Large intestine (tissue), 3 donors: ENCODE results near the gene PNLIPRP2. TPM values are rescaled to one million over a fixed set of nuclear protein-coding genes. Genes with fewer than 3 reads are reported as not detected.

Experiments used
- DNase-seq, 2 donors: peaks; one replicate each; pipeline versions ENCODE4 v3.0.0 to v3.0.0-alpha.2; 2013
- H3K27ac ChIP-seq: one replicate; pipeline ENCODE4 v1.5.1; 2013; ENCODE audit warnings: low read length
- H3K27me3 ChIP-seq: 2 replicates; pipeline ENCODE4 v1.6.1; 2013; ENCODE audit warnings: low read length; ENCODE audit not compliant: control insufficient read depth, insufficient read depth
- H3K36me3 ChIP-seq: 2 replicates; pipeline ENCODE4 v1.6.1; 2013; ENCODE audit warnings: low read length; ENCODE audit not compliant: control insufficient read depth, insufficient read depth
- H3K4me1 ChIP-seq: one replicate; pipeline ENCODE4 v1.6.1; 2013; ENCODE audit warnings: low read length; ENCODE audit not compliant: control insufficient read depth, insufficient read depth
- H3K4me3 ChIP-seq: one replicate; pipeline ENCODE4 v1.5.1; 2013; ENCODE audit warnings: low read length
- H3K9me3 ChIP-seq: one replicate; pipeline ENCODE4 v1.6.1; 2013; ENCODE audit warnings: mild to moderate bottlenecking, low read depth, low read length, moderate library complexity; ENCODE audit not compliant: control insufficient read depth
- WGBS: methylation state at CpG from one replicate; pipeline ENCODE4 v1.1.5; 2013; ENCODE audit warnings: low lambda C conversion rate; ENCODE audit not compliant: insufficient coverage; 5-methylcytosine and 5-hydroxymethylcytosine counted together
- polyA plus RNA-seq: library from polyadenylated mRNA; unstranded; fragments of 120-200 nt; gene quantifications from one replicate; pipeline ENCODE4 v1.2.1, GENCODE V29; 2013

The PNLIPRP2 gene
- polyA plus RNA-seq, 1 donor: 11.9 TPM

DNA sequence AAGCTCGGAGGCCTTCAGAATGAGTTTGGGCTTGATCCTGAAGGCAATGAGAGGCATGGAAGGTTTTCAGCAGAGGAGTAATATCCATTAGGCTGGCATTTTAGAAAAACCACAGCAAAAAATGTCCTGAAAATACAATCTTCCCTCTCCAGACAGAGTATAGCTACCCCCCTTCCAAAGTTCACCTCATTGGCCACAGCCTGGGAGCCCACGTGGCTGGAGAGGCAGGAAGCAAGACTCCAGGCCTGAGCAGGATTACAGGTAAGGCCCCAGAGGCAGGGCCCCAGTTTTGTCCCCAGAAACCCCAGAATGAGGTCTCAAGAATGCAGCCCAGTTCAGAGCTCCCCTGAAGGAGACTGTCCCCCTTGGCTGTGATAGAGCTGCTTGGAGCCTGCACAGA is 24.7 kb upstream of the PNLIPRP2 start:
- H3K36me3 ChIP-seq: no peaks in the 10 kb centered on the region

DNA sequence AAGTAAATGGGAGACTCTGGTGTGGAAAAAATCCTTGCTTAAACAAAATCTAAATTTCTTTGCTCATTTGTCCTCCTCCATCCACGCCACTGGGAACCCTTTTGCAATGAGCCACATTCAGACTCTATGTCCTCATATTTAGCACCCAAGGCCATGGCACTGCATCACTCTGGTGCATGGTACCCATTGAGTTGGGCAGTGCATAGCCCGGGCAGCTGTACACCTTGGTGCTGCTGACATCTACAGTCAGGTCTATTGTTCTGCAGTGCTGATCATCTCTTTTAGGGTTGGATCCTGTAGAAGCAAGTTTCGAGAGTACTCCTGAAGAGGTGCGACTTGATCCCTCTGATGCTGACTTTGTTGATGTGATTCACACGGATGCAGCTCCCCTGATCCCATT is 23.2 kb upstream of the PNLIPRP2 start:
- Histone ChIP-seq H3K27ac (no peak overlapping the region), H3K36me3 (no peaks in the 10 kb centered on the region)

More for the DNA sequence above, 24.7 kb upstream of the PNLIPRP2 start:
- no peak overlapping the region for H3K4me3 ChIP-seq
- no peak overlapping the region for H3K27ac ChIP-seq
- no peak for DNase-seq
- WGBS: 100% methylated on average over 1 of the region's 2 CpGs
- peaks cover 10% of the 10 kb centered on the region for H3K4me1 ChIP-seq
- H3K27me3 ChIP-seq: no peaks in the 10 kb centered on the region
- no peaks in the 10 kb centered on the region for H3K9me3 ChIP-seq

DNA sequence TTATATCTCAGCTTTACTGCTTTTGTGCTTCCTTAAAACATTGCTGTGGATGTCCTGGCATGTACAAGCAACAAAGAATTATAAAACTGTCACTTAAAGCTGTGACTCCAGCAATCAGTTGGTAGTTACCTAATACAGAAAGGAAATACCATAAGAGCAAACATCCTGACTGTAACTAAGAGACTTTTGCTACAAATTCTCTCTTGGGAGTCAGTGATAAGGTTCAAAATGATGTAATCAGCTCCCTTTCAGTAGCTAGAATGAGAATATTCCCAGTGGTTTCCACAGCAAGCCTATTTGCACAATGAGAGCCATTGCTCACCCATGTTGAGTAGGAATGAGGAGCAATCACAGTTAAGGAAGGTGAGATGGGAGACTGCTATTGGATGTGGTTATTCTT is 22.4 kb upstream of the PNLIPRP2 start:
- Histone ChIP-seq H3K4me1 (no peaks in the 10 kb centered on the region), H3K27ac (no peak overlapping the region), H3K27me3 (no peaks in the 10 kb centered on the region), H3K9me3 (no peaks in the 10 kb centered on the region), H3K4me3 (no peak overlapping the region), H3K36me3 (peaks cover 2% of the 10 kb centered on the region)
- peak in 1 of 2 donors; percentile 60 for DNase-seq

More for the DNA sequence above, 23.2 kb upstream of the PNLIPRP2 start:
- H3K9me3 ChIP-seq: no peaks in the 10 kb centered on the region
- DNase-seq: no peak
- H3K27me3 ChIP-seq: no peaks in the 10 kb centered on the region
- no peaks in the 10 kb centered on the region for H3K4me1 ChIP-seq
- H3K4me3 ChIP-seq: no peak overlapping the region
- 80% methylated on average over 1 of the region's 5 CpGs for WGBS

DNA sequence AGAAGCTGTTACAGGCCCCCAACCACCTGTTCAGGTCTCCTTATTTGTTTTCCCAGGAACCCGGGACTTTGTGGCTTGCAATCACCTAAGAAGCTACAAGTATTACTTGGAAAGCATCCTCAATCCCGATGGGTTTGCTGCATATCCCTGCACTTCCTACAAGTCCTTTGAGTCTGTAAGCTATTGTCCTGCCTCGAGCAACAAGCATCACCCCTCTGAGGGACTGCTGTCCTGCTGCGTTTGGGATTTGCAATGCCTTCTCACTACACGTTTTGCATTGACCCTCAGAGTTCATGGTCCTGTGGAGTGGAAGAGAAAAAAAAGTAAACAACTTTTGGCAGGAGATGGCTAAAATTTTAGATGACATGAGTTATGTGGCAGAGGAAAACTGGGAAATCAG is 20.8 kb upstream of the PNLIPRP2 start:
- no peaks in the 10 kb centered on the region for H3K4me1 ChIP-seq
- H3K4me3 ChIP-seq: no peak overlapping the region
- H3K9me3 ChIP-seq: no peaks in the 10 kb centered on the region
- no peak for DNase-seq
- WGBS: 80% methylated on average over 1 of the region's 5 CpGs
- H3K36me3 ChIP-seq: peaks cover 2% of the 10 kb centered on the region
- H3K27me3 ChIP-seq: no peaks in the 10 kb centered on the region
- no peak overlapping the region for H3K27ac ChIP-seq

DNA sequence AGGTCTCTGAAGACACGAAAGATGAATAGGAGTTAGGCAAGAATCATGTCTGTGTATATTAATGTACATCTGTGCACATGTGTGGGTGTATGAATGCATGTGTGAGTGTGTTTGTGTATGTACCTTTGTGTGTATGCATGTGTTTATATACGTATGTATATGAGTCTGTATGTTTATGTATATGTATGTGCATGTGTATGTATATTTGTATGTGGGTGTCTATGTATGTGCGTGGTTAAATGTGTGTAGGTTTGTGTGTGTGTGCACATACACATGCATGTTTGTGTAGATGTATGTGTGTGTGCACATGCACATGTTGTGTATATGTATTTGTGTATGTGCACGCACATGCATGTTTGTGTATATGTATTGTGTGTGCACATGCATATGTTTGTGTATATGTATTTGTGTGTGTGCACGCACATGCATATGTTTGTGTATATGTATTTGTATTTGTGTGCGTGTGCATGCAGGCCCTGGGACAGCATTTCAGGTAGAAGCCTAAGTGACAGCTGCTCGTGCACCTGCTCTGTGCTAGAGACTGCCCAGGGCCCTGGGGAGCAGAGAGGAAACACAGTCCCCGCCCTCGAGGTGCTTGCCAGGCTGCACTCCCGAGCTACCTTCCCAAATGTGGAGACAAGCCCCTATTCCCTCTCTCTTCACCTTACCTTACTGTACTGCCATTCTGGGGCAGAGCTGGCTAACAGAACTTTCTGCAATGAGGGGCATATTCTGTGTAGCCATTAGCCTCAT is 17.9 kb upstream of the PNLIPRP2 start:
- no CpG with 5 or more reads among the region's 10 CpGs for WGBS
- Histone ChIP-seq H3K9me3 (no peaks in the 10 kb centered on the region), H3K27me3 (no peaks in the 10 kb centered on the region), H3K36me3 (peaks cover 4% of the 10 kb centered on the region), H3K27ac (no peak overlapping the region), H3K4me3 (no peak overlapping the region), H3K4me1 (peaks cover 4% of the 10 kb centered on the region)
- no peak for DNase-seq

DNA sequence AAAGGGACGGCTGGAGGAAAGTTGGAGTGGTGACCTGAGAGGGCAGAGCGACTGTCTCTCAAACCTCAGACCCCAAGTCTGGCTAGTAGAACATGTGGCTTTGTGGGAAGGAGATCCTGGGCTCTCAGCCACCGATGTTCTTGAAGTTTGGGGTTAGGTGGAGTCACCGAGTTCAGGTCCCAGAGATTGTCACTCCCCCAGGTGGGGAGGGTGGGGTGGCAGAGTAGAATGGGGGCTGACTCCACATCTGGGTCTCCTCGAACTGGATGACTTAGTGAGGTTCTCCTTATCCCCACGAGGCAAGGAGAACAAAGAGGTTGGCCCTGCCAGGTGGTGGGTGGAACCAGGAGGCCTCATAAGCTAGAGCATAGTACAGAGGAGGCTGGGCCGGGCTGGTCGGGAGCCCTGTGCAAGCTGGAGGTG is 14.7 kb upstream of the PNLIPRP2 start:
- Histone ChIP-seq H3K27me3 (no peaks in the 10 kb centered on the region), H3K27ac (no peak overlapping the region), H3K9me3 (no peaks in the 10 kb centered on the region), H3K4me3 (no peak overlapping the region), H3K4me1 (peaks cover 20% of the 10 kb centered on the region), H3K36me3 (peaks cover 4% of the 10 kb centered on the region)
- WGBS: no CpG with 5 or more reads among the region's 8 CpGs
- no peak for DNase-seq

DNA sequence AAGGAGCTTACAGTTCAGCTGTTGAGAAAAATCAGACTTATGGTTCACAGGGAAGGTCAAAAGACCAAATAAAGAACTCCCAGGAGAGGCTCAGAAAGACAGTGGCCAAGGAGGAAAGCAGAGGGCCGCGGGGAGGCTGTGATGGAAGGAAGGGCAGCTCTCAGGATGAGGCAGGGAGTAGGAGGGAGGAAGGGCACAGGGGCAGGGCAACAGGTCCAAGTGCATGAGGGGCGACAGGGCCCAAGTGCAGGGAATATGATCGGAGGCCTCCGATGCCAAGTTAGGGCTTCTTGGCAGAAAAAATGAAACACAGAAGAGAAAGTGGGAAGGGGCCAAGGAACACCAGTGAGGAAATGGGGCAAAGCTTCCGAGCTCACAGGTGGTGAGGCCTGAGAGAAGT is 13.4 kb upstream of the PNLIPRP2 start:
- Histone ChIP-seq H3K4me1 (peaks cover 31% of the 10 kb centered on the region), H3K9me3 (no peaks in the 10 kb centered on the region), H3K27me3 (no peaks in the 10 kb centered on the region), H3K27ac (no peak overlapping the region), H3K36me3 (peaks cover 4% of the 10 kb centered on the region), H3K4me3 (no peak overlapping the region)
- 80% methylated on average over 1 of the region's 6 CpGs for WGBS
- DNase-seq: no peak

DNA sequence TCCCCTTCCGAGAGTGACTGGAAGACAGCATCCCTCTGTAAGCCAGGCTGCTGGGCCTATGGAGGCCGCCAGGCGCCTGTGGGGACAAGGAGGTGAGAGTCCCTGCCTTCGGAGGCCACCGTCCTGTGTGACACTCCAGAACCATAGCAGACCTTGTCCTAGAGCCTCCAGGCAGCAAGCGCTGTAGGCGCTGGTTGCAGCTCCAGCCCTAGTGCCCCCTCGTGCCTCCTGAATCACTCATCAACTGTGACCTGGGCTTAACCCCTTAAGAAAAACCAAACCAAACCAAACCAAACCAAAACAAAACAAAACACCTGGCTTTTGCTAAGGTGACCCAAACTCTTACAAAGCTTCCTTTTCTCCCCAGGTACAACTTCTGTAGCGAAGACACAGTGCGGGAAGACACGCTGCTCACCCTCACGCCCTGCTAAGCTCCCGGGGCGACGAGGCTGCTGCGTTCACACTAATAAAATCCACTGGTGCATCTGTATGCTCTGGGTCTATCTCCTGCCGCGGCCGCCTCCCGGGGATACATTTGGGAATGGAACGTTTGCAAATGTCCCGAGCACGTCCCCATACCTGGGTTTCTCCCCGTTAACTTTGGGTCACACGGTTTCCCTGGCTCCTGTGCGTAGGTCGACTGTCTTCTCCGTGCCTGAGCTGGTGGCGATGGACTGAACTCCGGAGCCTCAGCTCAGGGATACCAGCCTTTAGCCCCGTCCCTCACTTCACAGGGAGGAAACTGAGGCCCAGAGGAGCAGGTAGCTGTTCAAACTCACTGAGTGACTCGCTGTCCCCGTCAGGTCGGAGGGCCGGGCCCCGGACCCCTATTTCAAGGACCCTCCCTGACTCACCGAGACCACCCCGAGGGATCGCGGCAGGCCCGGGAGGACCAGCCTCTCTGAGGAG is 11.8 kb upstream of the PNLIPRP2 start:
- Histone ChIP-seq H3K36me3 (peaks cover 2% of the 10 kb centered on the region), H3K4me3 (peak overlapping the region; percentile 56), H3K27ac (peak overlapping the region; percentile 54), H3K4me1 (peaks cover 32% of the 10 kb centered on the region), H3K9me3 (no peaks in the 10 kb centered on the region), H3K27me3 (no peaks in the 10 kb centered on the region)
- peak in 1 of 2 donors; percentile 75 for DNase-seq
- no CpG with 5 or more reads among the region's 41 CpGs for WGBS

DNA sequence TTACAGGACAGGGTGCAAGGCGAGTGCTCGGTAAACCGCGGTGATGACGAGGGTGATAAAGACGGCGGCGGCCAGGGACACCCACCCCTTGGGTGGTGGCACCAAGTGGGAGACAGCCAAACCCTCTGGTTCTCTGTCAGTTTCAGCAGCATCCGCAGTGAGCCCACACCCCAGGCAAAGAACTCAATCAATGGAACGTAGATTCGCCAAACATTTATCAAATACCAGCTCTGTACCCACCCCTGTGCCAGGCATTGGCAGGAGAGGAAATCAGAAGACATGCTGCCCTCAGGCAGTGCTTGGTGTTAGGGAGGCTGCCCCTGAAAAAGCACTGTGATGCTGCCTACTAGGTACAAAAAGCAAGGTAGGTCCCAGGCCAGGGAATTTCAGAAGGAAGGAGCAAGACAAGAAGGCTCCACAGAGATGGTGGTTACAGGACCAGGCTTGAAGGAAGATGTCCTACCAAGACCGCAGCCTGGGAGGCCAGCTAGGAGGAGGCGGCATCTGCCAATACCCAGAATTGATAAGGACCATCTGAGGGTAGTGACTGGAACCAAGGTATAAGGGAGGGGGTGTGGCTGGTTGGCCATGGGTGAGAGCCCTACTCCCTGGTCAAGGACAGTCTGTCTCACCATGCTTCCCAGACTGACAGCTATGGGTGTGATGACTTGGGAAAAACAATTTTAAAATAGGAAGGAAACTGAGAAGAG is 10.2 kb upstream of the PNLIPRP2 start:
- no peak overlapping the region for H3K4me3 ChIP-seq

DNA sequence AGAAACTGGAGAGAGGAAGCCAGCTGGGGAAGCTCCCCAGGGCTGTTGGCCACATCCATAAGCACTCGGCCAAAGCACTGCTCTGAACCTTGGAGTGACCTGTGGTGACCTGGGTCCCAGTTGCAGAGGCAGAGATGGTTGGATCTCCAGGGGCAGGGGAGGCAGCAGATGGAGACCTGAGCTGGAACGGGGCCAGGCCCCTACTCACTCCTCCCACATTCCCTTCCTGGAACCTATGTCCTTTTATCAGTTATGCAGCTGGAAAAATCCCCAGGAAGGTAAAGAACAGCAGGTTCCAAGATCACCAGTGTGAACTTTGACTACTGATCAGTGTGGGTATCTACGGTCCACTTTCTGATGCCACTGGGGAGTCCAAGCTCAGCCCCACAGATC is 9.6 kb upstream of the PNLIPRP2 start:
- peak overlapping the region; percentile 73 for H3K27ac ChIP-seq
- H3K36me3 ChIP-seq: no peaks in the 10 kb centered on the region
- WGBS: no CpG with 5 or more reads among the region's 3 CpGs
- H3K9me3 ChIP-seq: no peaks in the 10 kb centered on the region
- no peak overlapping the region for H3K4me3 ChIP-seq
- no peaks in the 10 kb centered on the region for H3K27me3 ChIP-seq
- DNase-seq: peak; percentile 72 to 89
- H3K4me1 ChIP-seq: peaks cover 32% of the 10 kb centered on the region

More for the DNA sequence above, 10.2 kb upstream of the PNLIPRP2 start:
- Histone ChIP-seq H3K36me3 (no peaks in the 10 kb centered on the region), H3K27me3 (no peaks in the 10 kb centered on the region), H3K4me1 (peaks cover 32% of the 10 kb centered on the region), H3K27ac (peak overlapping the region; percentile 73), H3K9me3 (no peaks in the 10 kb centered on the region)
- 95% methylated on average over 4 of the region's 13 CpGs for WGBS
- no peak for DNase-seq
